Cardiac fibroblast (primary cell): ENCODE results near the gene COPS7B.

Experiments
- DNase-seq, 2 donors: peaks; one replicate each; pipeline versions ENCODE4 v3.0.0 to v3.0.0-alpha.2; 2010; ENCODE audit warnings: low read depth in 2 of 2
- H3K4me3 ChIP-seq, 2 donors: replicated peaks in 1 of 2; 1 replicate in 1 of 2; 2 replicates in 1 of 2; pipeline ENCODE4 v1.5.1; 2011; ENCODE audit warnings: low read depth in 2 of 2, low read length in 2 of 2, mild to moderate bottlenecking in 2 of 2, moderate library complexity in 1 of 2
- CTCF ChIP-seq: IDR thresholded peaks from one replicate; pipeline ENCODE4 v1.5.1; 2011; ENCODE audit warnings: low read depth, mild to moderate bottlenecking, low read length, inconsistent platforms

Gene COPS7B

GRCh38 chr2:231791107-231791506, 4.9 kb downstream of the COPS7B start:
- no peak for TF ChIP-seq CTCF
- no peak overlapping the region for H3K4me3 ChIP-seq

GRCh38 chr2:231794383-231794782, 8.1 kb downstream of the COPS7B start:
- H3K4me3 ChIP-seq, result no peak overlapping the region
- no peak for DNase-seq
- TF ChIP-seq CTCF, result no peak

More at GRCh38 chr2:231791107-231791506, 4.9 kb downstream of the COPS7B start:
- no peak for DNase-seq

- peak; percentile 73 to 77 for DNase-seq
- H3K4me3 ChIP-seq, result no peak overlapping the region
- peak; percentile 35 for TF ChIP-seq CTCF
Measured at GRCh38 chr2:231795525-231796327, 9.5 kb downstream of the COPS7B start.

GRCh38 chr2:231800493-231801091, 14.3 kb downstream of the COPS7B start:
- no peak overlapping the region for H3K4me3 ChIP-seq
- peak; percentile 71 for TF ChIP-seq CTCF
- DNase-seq, result peak; percentile 45 to 65

- no peak for DNase-seq
- no peak for TF ChIP-seq CTCF
Measured at GRCh38 chr2:231803501-231804138, 17.4 kb downstream of the COPS7B start.

GRCh38 chr2:231807020-231807419, 20.8 kb downstream of the COPS7B start:
- no peak overlapping the region for H3K4me3 ChIP-seq
- TF ChIP-seq CTCF, result no peak
- DNase-seq, result no peak

More at GRCh38 chr2:231803501-231804138, 17.4 kb downstream of the COPS7B start:
- H3K4me3 ChIP-seq, result no peak overlapping the region
